Thoracic aorta (tissue), 2 donors: ENCODE results near the gene UBE2B. TPM values are rescaled to one million over a fixed set of nuclear protein-coding genes. Genes with fewer than 3 reads are reported as not detected.

Source experiments
- ATAC-seq: fragments of 150-250 bp; one replicate; pipeline ENCODE4 v1.8.0; 2017; ENCODE audit warnings: low read depth; ENCODE audit not compliant: insufficient number of reproducible peaks, low FRiP score
- DNase-seq: peaks from one replicate; pipeline ENCODE4 v3.0.0-alpha.2; 2020; ENCODE audit warnings: low spot score
- H3K27ac ChIP-seq, 2 donors: fragments of 200-600 bp; sonication (generic); 1 replicate in 1 of 2; 2 replicates in 1 of 2; pipeline ENCODE4 v1.5.1; 2016; ENCODE audit warnings: mild to moderate bottlenecking in 2 of 2, moderate library complexity in 2 of 2
- H3K27me3 ChIP-seq: fragments of 200-600 bp; sonication (generic); replicated peaks from 2 replicates; pipeline ENCODE4 v1.6.0; 2016; ENCODE audit warnings: mild to moderate bottlenecking; ENCODE audit not compliant: insufficient read depth
- H3K36me3 ChIP-seq: fragments of 200-600 bp; sonication (generic); one replicate; pipeline ENCODE4 v1.5.1; 2016
- H3K4me1 ChIP-seq, 2 donors: fragments of 200-600 bp; sonication (generic); 1 replicate in 1 of 2; 2 replicates in 1 of 2; pipeline versions ENCODE4 v1.5.1 to v1.6.0; 2016; ENCODE audit warnings: low read depth in 2 of 2, mild to moderate bottlenecking in 1 of 2; ENCODE audit not compliant: control insufficient read depth in 1 of 2
- H3K4me3 ChIP-seq: fragments of 200-600 bp; sonication (generic); 2 replicates; pipeline ENCODE4 v1.5.1; 2016; ENCODE audit warnings: mild to moderate bottlenecking
- H3K9me3 ChIP-seq: fragments of 200-600 bp; sonication (generic); 2 replicates; pipeline ENCODE4 v1.5.1; 2016
- total RNA-seq, 2 donors: library from RNA; depleted of rRNA; stranded (reverse); fragments of >200 nt; gene quantifications; one replicate each; pipeline versions ENCODE4 v1.1.0 to v1.2.3, GENCODE V29; 2016
- TF ChIP-seq, protein P1 (sequence below): fragments of 200-600 bp; sonication (generic); IDR thresholded peaks from one replicate; pipeline ENCODE4 v1.5.1; 2019; ENCODE audit warnings: antibody characterized with exemption

Gene UBE2B
- total RNA-seq, 2 donors from 2014 or later: 21.1 to 82.1 TPM

DNA sequence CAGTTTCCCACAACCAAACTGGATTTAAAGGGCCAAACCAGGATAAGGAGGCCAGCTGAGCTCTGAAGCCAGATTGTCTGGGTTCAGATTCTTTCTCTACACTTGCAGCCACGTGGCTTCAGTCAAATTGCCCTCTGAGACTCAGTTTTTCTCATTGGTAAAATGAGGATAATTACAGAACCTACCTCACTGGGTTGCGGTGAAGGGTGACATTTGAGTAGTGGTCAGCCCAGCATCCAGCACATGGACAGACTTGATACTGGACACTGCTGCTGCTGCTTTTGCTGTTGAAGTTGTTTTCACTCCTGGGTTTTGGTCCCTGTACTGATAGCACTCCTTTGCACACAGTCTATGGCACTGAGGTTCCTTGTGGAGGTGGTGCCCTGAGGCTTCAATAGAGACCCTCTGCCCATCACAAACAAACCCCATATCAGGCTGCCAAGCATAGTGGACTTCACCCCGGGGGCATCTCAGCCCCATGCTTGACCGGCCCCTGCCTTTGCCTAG, 66.0 kb downstream of the UBE2B start:
- no peaks in the 10 kb centered on the region for H3K36me3 ChIP-seq
- no peak overlapping the region for H3K27ac ChIP-seq
- H3K4me3 ChIP-seq: no peak overlapping the region
- peaks cover 5 to 27% of the 10 kb centered on the region in 2 donors for H3K4me1 ChIP-seq
- ATAC-seq: no peak
- no peaks in the 10 kb centered on the region for H3K27me3 ChIP-seq
- H3K9me3 ChIP-seq: no peaks in the 10 kb centered on the region
- DNase-seq: no peak
- TF ChIP-seq, protein P1, sequence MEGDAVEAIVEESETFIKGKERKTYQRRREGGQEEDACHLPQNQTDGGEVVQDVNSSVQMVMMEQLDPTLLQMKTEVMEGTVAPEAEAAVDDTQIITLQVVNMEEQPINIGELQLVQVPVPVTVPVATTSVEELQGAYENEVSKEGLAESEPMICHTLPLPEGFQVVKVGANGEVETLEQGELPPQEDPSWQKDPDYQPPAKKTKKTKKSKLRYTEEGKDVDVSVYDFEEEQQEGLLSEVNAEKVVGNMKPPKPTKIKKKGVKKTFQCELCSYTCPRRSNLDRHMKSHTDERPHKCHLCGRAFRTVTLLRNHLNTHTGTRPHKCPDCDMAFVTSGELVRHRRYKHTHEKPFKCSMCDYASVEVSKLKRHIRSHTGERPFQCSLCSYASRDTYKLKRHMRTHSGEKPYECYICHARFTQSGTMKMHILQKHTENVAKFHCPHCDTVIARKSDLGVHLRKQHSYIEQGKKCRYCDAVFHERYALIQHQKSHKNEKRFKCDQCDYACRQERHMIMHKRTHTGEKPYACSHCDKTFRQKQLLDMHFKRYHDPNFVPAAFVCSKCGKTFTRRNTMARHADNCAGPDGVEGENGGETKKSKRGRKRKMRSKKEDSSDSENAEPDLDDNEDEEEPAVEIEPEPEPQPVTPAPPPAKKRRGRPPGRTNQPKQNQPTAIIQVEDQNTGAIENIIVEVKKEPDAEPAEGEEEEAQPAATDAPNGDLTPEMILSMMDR: no peak

DNA sequence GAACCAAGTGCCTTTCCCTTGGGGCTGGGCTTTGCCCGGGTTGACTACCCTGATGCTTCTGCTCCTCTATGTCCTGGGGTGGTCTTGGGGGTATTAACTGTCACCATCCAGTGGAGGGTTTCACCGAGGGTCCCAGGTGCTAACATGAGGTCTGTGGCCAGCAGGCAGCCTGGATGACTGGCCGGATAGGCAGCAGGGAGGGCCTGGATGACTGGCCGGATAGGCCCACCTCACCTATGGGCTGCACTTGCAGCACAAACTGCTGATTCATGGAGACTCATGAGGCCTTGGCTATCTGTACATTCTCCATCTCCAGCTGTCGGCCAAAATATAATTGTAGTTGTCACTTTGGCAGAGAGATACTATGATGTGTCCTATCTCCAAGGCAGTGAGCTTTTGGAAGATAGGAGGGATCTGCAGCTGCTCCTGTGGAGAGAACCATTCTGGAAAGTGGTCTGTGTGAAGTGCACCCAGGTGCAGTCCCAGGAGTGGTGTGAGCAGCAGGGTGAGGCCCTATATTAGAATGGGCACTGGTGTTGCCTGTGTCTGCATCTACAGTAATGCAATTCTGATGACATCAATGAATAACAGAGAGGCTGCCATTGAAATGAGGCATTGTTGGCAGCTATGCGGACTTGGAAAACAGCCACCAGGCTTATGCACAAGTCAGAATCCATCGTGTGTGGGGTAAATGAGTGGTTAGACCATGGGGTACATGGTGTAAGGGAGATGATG, 66.6 kb downstream of the UBE2B start:
- Histone ChIP-seq H3K27ac (no peak overlapping the region), H3K27me3 (no peaks in the 10 kb centered on the region), H3K4me3 (no peak overlapping the region), H3K4me1 (peaks cover 5 to 27% of the 10 kb centered on the region in 2 donors), H3K36me3 (no peaks in the 10 kb centered on the region), H3K9me3 (no peaks in the 10 kb centered on the region)
- ATAC-seq: no peak
- TF ChIP-seq, protein P1: no peak
- no peak for DNase-seq

DNA sequence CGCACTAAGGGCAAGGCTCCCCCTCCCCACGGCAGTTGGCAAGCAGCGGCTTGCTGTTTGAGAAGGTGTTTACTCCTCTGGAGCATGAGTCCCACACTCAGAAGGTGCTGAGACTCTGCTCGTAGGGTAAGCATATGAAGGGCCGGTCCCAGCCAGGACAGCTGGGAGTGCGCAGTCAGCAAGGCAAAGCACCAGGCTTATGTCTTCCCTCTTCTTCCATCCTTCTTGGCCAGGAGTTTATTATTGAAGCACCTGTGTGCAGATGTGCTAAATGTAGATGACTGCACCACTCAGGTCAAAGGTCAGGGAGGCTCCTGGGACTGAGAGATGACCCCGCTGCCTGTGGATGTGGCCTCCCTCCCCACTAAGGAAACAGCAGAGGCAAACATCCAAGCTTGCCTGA, 67.4 kb downstream of the UBE2B start:
- peaks cover 5 to 27% of the 10 kb centered on the region in 2 donors for H3K4me1 ChIP-seq
- H3K27ac ChIP-seq: no peak overlapping the region
- DNase-seq (no peak), ATAC-seq (no peak)
- no peaks in the 10 kb centered on the region for H3K27me3 ChIP-seq
- H3K9me3 ChIP-seq: no peaks in the 10 kb centered on the region
- H3K4me3 ChIP-seq: no peak overlapping the region
- TF ChIP-seq, protein P1: no peak
- H3K36me3 ChIP-seq: no peaks in the 10 kb centered on the region

DNA sequence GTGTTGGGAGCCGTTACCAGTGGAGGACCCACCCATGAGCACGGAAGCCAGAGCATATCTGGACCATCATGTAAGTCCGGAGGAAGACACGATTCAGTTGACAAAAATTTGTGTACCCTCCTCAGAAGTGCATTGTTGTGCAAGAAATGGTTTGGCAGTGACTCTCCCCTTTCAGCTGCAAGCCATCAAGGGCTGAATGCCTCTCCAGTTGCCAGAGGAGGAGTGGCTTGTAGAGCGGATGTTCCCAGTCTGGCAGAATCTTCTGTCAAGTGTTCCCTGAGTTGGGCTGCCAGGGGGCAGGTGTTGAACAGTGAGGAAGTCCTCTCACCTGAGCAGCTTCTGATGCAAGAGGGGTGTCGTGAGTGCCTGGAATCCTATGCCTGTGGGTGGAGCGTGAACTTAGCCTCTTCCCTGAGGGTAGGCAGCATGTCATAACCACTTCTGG, 67.9 kb downstream of the UBE2B start:
- H3K9me3 ChIP-seq: no peaks in the 10 kb centered on the region
- no peak overlapping the region for H3K4me3 ChIP-seq
- no peaks in the 10 kb centered on the region for H3K36me3 ChIP-seq
- ATAC-seq: no peak
- H3K4me1 ChIP-seq: peaks cover 5 to 31% of the 10 kb centered on the region in 2 donors
- H3K27ac ChIP-seq: no peak overlapping the region
- DNase-seq: no peak
- TF ChIP-seq, protein P1: no peak
- no peaks in the 10 kb centered on the region for H3K27me3 ChIP-seq

DNA sequence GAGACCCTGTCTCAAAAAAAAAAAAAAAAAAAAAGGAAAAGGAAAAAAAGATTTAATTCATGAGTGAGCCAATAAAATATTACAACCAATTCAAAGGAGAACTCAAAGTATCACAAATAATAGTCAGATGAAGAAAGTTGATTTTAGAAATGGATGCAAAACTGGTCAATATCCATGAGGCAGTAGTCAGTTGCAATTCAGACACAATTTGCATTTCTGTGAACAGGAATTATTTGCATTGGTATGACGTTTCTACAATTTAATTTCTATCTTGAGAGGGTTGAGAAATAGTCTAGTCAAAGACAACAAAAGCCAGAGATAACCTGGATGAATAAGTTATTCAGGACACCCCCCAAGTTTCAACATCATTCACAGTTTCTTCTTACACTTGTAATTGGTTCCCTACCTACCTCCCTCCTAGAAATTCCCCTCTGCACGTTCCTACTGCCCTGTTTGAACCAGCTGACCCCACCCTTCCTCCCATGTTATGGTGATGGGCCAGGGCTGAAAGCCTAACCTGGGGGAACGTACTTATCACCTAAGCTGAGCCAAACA, 68.9 kb downstream of the UBE2B start:
- Histone ChIP-seq H3K27ac (no peak overlapping the region), H3K9me3 (no peaks in the 10 kb centered on the region), H3K27me3 (no peaks in the 10 kb centered on the region), H3K4me3 (no peak overlapping the region), H3K36me3 (no peaks in the 10 kb centered on the region), H3K4me1 (peaks cover 5 to 40% of the 10 kb centered on the region in 2 donors)
- ATAC-seq (no peak), DNase-seq (no peak)
- TF ChIP-seq, protein P1: no peak
